GM21447 (cell line): ENCODE measurements around the gene GFM1.

Experiments
- ATAC-seq: cut with Tn5 transposase; IDR thresholded peaks from one replicate; pipeline ENCODE4 v1.9.1; 2021; ENCODE audit not compliant: unreplicated experiment

GFM1 gene

DNA sequence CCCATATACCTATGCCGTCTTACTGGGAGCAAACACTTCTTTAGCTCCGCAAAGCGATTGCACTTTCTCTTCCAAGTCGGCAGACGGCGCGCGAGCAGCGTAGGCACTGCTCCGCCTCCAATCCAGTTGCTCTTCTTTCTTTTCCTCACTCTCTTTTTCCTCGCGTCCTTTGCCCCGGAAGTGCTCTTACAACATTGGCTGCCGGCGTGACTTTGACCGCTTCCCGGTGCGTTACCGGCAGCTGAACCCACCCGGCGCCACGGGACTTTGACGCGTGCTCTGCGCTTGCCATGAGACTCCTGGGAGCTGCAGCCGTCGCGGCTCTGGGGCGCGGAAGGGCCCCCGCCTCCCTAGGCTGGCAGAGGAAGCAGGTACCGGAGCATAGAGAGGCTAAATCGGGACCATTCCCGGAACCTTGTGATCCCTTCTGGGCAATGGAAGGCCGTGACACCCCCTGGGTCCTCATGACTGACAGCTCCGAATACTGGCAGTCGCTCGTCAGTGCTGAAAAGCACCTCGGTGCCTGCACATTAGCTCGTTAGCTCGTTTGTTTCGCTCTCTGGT, at the start of gene GFM1:
Gene GFM1 (plus strand): TSS at position 183 of the 564 bp plus-strand sequence. CDS start 108 bp downstream, at position 291.
- peak; percentile 99 for ATAC-seq

DNA sequence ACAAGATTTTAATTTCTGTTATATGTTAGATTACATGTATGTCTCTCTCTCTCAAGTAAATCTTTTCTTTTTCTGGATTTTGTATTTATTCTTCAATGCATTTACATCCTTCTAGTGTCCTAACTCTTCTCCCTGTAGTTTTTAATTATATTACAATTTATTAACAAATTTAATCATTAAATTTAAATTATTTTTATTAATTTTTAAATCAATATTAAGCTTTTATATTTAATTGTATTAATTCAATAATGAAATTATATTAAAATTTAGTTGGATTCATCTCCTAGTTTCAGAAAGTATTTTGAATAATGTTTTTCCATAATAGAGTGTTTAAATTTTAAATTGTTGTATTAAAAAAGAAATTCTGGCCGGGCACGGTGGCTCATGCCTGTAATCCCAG, 43.5 kb upstream of the GFM1 start:
- ATAC-seq: no peak

DNA sequence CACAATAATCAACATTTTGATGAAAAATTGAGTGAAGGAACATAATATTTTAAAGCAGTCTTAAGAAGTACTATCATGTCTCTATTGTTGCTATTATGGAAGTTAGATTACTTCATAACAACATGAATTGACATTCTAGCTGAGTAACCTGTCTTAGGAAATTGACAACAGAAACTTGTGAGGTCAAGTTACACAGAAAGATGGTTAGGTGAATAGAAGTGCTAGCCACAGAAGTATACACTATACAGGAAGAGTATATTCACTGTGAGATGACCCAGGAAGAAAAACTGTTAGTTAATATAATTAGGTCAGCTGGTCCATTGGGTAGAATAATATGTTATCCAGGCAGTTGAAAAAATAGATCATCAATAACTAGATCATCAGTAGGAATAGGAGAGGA, 42.1 kb upstream of the GFM1 start:
- no peak for ATAC-seq

DNA sequence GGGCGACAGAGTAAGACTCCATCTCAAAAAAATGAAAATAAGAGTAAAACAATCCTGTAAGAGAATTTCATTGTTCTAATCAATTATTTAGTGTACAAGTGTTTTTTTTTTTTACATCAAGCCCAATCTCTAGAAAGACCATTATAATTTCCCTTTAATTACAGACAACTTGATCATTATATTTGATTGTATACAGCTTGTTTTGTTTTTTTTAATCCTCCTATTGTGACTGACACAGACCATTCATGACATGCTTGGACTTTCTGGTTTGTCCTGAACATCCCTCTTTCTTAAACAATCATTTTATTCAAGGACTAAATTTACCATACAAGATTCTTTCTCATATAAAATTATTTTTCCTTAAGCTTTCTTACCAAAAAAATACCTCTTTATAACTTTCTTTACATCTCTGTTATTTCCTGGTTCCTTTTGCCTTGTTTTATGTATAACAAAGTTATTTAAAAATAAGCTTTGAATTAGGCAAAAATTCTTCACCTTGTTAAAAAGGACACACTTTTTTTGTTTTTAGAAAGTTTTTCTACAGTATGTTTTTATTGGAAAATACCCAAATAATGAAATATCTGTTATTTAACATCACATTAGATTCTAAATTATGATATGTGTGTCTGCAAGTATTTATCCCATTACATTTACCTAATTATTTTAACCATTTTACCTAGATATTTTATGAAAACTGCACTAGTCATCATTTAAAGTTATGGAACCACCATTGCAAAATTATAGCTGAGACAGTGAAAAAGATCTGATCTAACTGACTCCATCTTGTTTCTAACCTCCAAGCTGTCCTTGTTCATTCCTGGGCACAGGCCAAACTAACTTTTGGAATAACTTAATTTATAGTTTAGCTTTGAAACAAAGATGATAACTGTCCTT, 26.1 kb upstream of the GFM1 start:
- ATAC-seq: no peak

DNA sequence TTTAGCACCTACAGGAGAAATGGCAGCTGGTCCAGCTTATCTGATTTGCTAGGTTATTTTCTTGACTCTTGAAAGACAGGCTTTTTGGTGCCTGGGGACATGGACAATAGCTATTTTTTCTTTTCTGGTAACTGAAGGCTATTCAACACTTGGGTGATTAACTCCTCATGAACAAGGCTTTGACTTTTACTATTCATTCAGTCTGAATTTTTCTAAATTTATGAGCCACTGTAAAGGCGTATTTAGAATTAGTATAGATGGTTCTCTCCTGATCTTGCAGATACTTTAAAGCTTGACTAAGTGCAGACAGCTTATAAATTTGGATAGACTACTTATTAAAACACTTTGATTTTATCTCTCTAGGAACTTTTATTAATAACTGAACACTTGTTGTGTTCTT, 18.4 kb upstream of the GFM1 start:
- ATAC-seq: no peak

DNA sequence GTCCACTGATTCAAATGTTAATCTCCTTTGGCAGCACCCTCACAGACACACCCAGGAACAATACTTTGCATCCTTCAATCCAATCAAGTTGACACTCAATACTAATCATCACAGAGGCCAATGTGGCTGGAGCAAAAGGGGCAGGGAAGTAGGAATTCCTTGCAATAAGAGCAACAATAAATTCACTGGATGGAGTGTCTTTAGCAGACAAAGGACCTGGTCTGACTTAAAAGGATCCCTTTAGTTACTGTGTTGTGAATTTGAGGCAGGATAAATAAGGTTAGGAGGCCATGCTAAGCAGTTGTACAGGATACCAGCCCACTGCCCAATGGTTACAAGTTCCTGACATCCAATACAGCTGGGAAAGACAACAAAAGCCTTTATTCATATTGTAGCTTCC, 12.3 kb upstream of the GFM1 start:
- ATAC-seq: no peak

DNA sequence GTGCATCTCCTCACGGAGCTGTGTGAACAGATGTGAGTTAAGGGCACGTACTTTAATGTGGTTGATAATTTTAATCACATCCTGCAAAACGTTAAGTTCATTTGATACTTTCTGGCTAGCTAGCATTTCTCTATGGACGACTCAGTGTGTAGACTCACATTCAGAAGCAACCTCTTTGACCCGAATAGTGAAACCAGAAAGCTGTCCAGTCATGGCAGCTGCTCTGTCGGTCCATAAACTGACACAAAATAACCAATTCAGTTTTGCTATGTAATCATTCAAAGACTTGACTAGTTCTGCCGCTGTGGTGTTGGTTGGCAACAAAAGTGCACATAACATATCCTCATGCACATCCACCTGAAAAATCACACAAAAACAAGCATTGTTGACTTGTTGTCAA, 3.7 kb upstream of the GFM1 start:
- no peak for ATAC-seq

DNA sequence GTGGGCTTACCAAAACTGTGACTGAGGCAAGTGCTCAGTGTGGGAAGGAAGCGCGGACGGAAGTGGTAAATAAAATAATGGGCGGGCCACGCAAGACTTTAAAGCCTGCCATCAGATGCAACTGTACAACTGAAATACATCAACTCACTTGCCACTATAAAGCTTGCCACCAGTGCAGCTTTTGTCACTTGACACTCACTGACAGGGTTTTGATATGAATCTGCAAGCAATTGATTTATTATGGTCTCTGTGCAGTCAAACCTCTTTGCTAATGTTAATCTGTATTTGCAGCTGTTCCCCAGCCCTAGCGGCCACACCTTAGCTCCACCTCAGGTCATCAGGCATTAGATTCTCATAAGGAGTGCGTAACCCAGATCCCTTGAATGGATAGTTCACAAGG, 2.3 kb upstream of the GFM1 start:
- no peak for ATAC-seq

DNA sequence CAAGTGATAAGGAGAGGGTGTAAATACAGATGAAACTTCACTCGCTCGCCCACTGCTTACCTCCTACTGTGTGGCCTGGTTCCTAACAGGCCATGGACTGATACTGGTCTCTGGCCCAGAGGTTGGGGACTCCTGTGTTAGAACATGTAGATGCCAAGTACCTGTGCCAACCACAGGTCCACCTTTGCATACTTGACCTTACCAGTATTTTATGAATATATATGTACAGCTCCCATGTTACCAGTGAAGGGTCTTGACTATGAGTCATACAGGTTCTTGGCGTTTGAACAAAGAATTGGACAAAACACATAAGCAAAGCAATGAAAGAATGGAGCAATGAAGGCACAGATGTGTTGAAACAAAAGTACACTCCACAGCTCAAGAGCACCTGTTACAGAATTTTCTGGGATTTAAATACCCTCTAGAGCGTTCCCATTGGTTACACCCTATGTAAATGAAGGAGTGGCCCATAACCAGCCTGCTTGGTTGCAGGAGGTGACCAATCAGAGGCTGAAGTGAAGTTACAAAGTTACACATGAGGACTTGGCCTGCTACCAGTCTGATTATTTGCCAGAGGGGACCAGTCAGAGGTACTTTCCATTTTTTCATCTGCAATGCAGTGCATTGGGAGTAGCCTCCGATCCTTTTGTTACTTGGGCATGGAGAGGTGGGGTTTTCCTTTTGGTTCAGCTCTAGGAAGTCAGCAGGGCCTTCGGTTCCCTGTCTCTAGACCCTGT, 1.7 kb upstream of the GFM1 start:
- ATAC-seq: no peak

DNA sequence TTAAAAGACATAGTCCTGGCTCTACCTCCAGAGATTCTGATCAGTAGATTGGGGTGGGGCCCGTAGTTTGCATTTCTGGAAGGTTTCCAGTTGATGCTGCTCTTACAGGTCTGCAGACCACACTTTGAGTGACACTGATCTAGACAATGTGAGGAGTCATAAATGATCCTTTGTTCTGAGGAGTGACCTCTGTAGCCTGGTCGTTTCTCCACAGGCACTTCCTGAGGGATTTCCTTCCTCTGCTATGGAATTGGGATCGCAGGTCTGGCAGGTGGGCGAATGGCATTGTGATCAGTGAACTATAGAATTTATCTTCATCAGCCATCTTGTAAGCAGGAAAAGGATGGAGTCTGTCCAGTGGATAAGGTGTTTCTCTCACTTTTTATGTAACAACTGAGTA, 5.5 kb downstream of the GFM1 start:
- ATAC-seq: no peak

DNA sequence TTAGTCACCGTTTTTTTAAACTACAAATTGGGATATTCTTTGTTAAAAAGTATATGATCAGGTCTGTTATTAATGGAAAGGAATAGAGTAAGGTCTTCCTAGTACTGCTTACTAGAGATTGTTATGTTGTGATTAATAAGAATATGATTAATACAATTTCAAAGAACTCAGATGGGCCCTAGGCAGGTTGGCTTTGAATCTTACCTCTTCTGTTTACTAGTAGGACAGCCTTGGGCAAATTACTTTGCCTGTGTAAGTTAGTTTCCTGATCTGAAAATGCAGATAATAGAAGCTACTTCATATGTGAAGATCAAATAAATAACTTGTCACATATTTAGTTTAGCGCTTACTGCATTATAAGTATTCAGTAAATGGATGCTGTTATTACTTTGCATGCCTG, 6.9 kb downstream of the GFM1 start:
- no peak for ATAC-seq

DNA sequence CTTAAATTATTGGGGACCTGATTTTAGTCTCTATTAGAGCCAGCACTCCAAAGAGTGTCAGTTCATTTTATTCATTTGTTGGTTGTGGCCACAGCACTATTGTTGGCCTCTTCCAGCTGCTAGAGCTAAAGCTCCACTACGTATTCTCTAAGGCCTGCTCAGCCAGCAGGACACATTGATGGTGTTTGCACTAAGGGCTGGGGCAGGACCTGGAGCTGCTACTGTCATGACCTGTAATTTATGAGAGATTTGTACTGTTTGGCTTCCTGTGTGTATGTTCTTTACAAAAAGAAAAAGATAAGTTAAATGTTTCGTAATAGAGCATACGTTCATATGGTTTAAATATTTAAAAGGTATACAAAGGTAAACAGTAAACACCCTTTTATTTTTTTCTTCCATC, 8.1 kb downstream of the GFM1 start:
- no peak for ATAC-seq

DNA sequence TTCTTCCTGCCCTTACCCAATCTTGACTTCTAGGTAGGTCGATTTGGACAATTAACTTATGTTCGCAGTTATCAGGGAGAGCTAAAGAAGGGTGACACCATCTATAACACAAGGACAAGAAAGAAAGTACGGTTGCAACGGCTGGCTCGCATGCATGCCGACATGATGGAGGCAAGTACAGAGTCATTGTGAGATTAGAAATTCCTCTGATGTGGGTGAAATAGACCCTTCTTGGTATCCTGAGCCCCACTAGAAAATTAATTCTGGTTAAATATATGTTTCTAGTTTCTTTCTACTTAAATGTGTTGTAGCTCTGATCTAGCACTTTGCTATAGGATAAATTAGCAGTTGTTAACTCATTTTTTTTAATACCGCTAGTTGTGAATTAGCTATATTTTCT, 14.6 kb downstream of the GFM1 start:
- ATAC-seq: no peak

DNA sequence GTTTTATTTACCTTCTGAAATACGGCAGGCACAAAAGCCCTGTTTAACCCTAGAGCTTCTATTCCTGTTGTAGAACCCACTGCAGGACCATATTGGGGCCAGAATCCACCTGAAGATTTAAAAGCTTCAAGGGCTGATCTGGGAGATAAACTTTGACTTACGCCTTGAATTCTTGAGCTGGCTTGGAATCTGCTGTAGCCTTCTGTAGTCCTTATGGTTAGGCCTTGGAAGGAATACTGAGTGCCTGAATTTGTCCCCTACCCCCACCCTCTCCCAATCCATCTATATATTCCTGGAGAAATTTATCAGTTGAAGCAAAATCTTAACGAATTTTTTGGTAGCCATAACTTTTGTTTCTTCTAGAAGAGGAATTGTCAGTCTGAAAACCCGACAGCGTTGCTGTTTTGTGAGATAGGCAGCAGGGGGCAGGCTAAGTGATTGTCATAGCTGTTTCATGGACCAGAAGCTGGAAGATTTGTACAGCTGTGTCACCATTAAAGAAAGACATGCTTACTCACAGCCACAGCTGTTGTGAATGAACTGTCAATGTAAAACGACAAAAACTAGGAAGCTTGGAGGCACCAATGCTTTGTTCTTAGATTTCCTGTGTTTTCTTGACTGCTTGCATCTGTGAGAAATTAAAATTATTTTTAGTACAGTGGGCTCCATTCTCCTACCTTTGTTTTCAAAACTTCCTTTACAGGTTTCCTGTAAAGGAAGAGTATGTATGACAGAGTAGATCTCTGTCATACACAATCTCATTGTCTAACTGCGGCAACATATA, 15.3 kb downstream of the GFM1 start:
- ATAC-seq: peak; percentile 88

DNA sequence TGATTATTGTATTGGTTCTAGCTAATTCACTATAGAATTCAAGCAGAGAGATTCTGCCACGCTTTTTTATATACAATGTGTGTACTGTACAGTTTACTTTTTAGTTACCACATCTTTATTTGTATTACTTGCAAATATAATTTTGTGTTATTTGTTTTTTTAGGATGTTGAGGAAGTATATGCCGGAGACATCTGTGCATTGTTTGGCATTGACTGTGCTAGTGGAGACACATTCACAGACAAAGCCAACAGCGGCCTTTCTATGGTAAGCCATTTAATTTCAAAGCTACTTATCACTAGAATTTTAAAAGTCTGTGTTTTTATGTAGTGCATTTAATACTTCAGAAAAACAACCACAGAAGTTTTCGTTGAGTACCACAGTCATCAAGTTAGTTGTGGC, 16.4 kb downstream of the GFM1 start:
- no peak for ATAC-seq

DNA sequence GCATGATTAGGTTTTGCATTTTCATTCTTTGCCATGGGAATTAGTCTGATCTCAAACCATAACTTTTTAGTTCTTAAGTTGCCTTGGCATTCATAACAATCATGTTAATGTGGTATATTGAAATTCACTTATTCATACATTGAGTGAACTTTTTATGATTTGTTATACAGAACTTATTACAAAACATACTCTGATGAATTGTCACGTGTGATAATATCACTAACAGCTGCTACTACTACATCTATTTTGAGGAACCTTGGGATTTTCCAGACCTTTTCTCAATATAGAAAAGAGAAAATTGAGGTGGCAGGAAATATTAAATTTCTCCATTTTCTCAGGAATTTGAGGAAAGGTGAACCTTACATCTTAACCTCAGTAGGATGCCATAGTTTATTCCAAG, 18.9 kb downstream of the GFM1 start:
- ATAC-seq: no peak

DNA sequence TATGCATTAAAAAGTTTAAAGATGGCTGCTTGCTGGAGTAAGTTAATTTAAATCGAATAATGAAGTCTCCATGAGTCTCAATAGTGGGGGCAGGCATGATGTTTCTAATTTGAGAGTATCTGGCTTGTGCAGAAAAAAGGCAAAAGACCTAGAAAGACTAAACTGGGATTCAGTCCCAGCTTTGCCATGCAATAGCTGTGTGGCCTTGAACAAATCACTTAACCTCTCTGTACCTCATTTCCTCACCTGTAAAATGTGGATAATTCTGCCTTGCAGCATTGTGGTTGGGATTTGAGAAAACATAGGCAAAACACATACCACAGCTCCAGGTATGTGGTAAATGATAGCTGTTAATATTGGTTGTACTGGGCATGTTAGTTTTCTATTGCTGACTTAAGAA, 19.5 kb downstream of the GFM1 start:
- ATAC-seq: no peak

DNA sequence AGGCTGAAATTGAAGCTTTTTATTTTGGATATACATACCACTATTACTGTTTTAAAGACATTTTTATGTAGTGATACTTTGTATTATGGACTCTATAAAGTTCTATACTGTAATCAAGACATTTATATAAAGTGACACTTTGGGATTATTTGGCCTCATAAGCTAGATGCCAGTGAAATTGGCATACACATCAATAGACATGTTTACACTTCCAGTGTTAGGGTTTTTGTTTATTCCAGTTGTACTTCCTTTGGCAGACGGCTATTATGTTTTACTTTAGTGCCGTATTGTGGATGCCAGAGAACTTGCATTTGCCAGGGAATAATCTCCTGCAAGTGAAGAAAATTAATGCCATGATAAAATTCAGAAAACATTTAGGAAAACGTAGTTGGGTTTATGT, 22.1 kb downstream of the GFM1 start:
- ATAC-seq: no peak

DNA sequence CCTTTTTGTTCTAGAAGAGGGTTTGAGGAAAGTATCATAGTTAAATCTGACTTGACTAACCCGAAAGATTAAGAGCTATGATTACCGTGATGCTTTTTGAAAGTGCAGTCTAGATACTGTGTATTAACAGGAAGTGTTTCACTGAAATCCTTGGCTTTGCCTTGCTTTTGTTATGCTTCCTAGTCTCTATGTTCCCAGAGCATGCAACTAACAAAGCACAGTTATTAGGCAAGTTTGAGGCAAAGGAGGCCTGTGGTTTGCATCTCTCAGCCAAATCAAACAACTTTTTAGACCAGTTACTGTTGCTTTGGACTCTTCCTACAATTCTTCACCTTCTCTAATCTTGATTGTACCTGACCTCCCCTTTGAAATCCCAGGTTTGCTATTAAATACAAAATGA, 24.2 kb downstream of the GFM1 start:
- no peak for ATAC-seq

DNA sequence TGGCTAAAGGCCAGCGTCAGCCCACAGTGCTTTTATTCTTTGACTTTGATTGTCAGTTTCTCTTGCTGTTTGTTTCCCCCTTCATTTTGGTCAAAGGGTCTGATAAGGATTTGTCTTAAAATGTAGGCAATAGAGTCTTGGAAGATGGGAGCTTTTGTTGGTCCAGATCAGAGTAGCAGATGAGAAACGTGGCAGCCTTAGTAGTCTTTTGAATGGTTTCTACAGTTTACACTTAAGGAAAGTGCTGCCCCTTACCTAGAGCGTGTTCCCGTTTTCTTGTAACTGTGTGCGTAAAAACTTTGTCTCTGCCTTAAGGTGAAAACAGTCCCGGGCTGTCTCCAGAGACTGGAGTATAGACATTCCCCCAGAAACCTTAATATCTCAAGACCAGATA, 27.5 kb downstream of the GFM1 start:
- no peak for ATAC-seq
